K562 (cell line): Measurements from ENCODE around the gene KCNJ14. TPM values are rescaled to one million over a fixed set of nuclear protein-coding genes. Genes with fewer than 3 reads are reported as not detected.

Experiments used
- ATF4 ChIP-seq: fragments of 450-650 bp; formaldehyde crosslinking; IDR thresholded peaks from 2 replicates; pipeline ENCODE4 v1.4.0; 2022; ENCODE audit warnings: mild to moderate bottlenecking, moderate library complexity
- BCLAF1 ChIP-seq, 2 experiments: fragments of 450-650 bp in 1 of 2; IDR thresholded peaks; 2 replicates each; pipeline ENCODE4 v1.6.1; 2011 to 2017; ENCODE audit warnings: low read depth in 2 of 2, antibody characterized with exemption in 1 of 2, borderline replicate concordance in 1 of 2, low read length in 1 of 2, mild to moderate bottlenecking in 1 of 2, mixed read lengths in 1 of 2; ENCODE audit not compliant: control insufficient read depth in 1 of 2
- CBX3 ChIP-seq, 2 experiments: IDR thresholded peaks; 1 replicate in 1 of 2; 2 replicates in 1 of 2; pipeline ENCODE4 v1.6.1; 2012; ENCODE audit warnings: inconsistent platforms in 2 of 2, low read length in 2 of 2, borderline replicate concordance in 1 of 2, control low read depth in 1 of 2
- CHD1 ChIP-seq: fragments of 200-600 bp; sonication (generic); IDR thresholded peaks from one replicate; pipeline ENCODE4 v1.6.1; 2012; ENCODE audit warnings: mild to moderate bottlenecking, moderate library complexity, low read length, inconsistent platforms
- E2F6 ChIP-seq, 2 experiments: IDR thresholded peaks; 2 replicates each; pipeline ENCODE4 v1.6.1; 2011; ENCODE audit warnings: borderline replicate concordance in 1 of 2, control low read depth in 1 of 2, low read depth in 1 of 2, low read length in 1 of 2, mild to moderate bottlenecking in 1 of 2, mixed read lengths in 1 of 2, moderate library complexity in 1 of 2; ENCODE audit not compliant: insufficient read depth in 1 of 2, insufficient read length in 1 of 2, poor library complexity in 1 of 2, severe bottlenecking in 1 of 2; ENCODE audit errors: extremely low read depth in 1 of 2
- ETV1 ChIP-seq: fragments of 450-650 bp; conservative IDR thresholded peaks from 2 replicates; pipeline ENCODE4 v1.6.1; 2016; ENCODE audit warnings: missing genetic modification characterization, control low read depth, low read depth, missing compliant biosample characterization
- FOXK1 ChIP-seq: sonication (generic); formaldehyde crosslinking; IDR thresholded peaks from 2 replicates; pipeline ENCODE4 v1.8.0; 2022; ENCODE audit warnings: missing genetic modification reagents, mild to moderate bottlenecking, borderline replicate concordance
- FOXM1 ChIP-seq, 2 experiments: fragments of 450-650 bp in 1 of 2; sonication (generic) in 1 of 2; formaldehyde crosslinking in 1 of 2; IDR thresholded peaks; 2 replicates each; pipeline versions ENCODE4 v1.6.1 to v1.9.0; 2017 to 2022; ENCODE audit warnings: low read depth in 2 of 2, mild to moderate bottlenecking in 2 of 2, missing genetic modification reagents in 1 of 2, moderate library complexity in 1 of 2
- JUND ChIP-seq, 2 experiments: IDR thresholded peaks; 2 replicates in 1 of 2; 3 replicates in 1 of 2; pipeline ENCODE4 v1.6.1; 2011; ENCODE audit warnings: borderline replicate concordance in 2 of 2, low read depth in 2 of 2, low read length in 2 of 2, improper control_type of control experiment in 1 of 2, missing biosample characterization in 1 of 2, missing genetic modification characterization in 1 of 2, missing genetic modification reagents in 1 of 2
- KAT8 ChIP-seq: fragments of 450-650 bp; IDR thresholded peaks from 2 replicates; pipeline ENCODE4 v1.6.1; 2016; ENCODE audit warnings: low read depth, mild to moderate bottlenecking
- KLF16 ChIP-seq: IDR thresholded peaks from 2 replicates; pipeline ENCODE4 v1.6.1; 2016; ENCODE audit warnings: antibody characterized with exemption
- MCM7 ChIP-seq, 2 experiments: fragments of 450-650 bp; IDR thresholded peaks; 2 replicates each; pipeline ENCODE4 v1.6.1; 2016 to 2018
- NFE2 ChIP-seq: IDR thresholded peaks from 2 replicates; pipeline ENCODE4 v1.6.1; 2014; ENCODE audit warnings: antibody characterized with exemption, low read depth
- RBFOX2 ChIP-seq: fragments of 200-400 bp; formaldehyde crosslinking; IDR thresholded peaks from 2 replicates; pipeline ENCODE4 v1.6.1; 2017; ENCODE audit warnings: low read depth, mild to moderate bottlenecking, low read length, moderate library complexity
- SMARCA4 ChIP-seq: fragments of 450-650 bp; IDR thresholded peaks from 2 replicates; pipeline ENCODE4 v1.6.1; 2016
- XRCC4 ChIP-seq: IDR thresholded peaks from one replicate; pipeline ENCODE4 v1.6.1; 2011; ENCODE audit not compliant: insufficient read depth, insufficient read length; ENCODE audit errors: extremely low read depth
- ZNF239 ChIP-seq: fragments of 250-450 bp; sonication (Bioruptor Pico); IDR thresholded peaks from 2 replicates; pipeline ENCODE4 v1.4.0; 2020; ENCODE audit warnings: mild to moderate bottlenecking
- ZNF311 ChIP-seq: fragments of 250-450 bp; sonication (Bioruptor Pico); IDR thresholded peaks from 2 replicates; pipeline ENCODE4 v1.4.0; 2020; ENCODE audit warnings: mild to moderate bottlenecking, moderate library complexity
- ZNF586 ChIP-seq: fragments of 450-650 bp; formaldehyde crosslinking; conservative IDR thresholded peaks from 2 replicates; pipeline ENCODE4 v1.4.0; 2020; ENCODE audit warnings: mild to moderate bottlenecking, moderate library complexity
- ZNF668 ChIP-seq: fragments of 250-450 bp; sonication (Bioruptor Pico); IDR thresholded peaks from 2 replicates; pipeline ENCODE4 v1.8.0; 2022; ENCODE audit warnings: mild to moderate bottlenecking, inconsistent platforms
- ZNF76 ChIP-seq: fragments of 250-450 bp; sonication (Bioruptor Pico); IDR thresholded peaks from 2 replicates; pipeline ENCODE4 v1.4.0; 2020; ENCODE audit warnings: mild to moderate bottlenecking, moderate library complexity, borderline replicate concordance
- polyA plus RNA-seq, 8 experiments: library from polyadenylated mRNA; depleted of rRNA in 4 of 8; stranded (reverse) in 5 of 8; unstranded in 3 of 8; fragments of >200 nt; fragmentation: Nextera tagmentation in 2 of 8; fragmentation: Illumina TruSeq in 1 of 8; extraction: Ambion mirVana in 2 of 8; extraction: Trizol in 1 of 8; gene quantifications; 2 replicates each; pipeline versions ENCODE4 v1.2.1 to v1.2.3, GENCODE V29; 2011 to 2014; ENCODE audit warnings: inconsistent platforms in 1 of 8, missing spikeins in 1 of 8
- total RNA-seq, 7 experiments: library from RNA; depleted of rRNA in 6 of 7; stranded (reverse); fragments of >200 nt in 6 of 7; fragmentation: Illumina TruSeq in 2 of 7; extraction: Trizol in 2 of 7; gene quantifications; 2 replicates each; pipeline versions ENCODE4 v1.2.1 to v1.2.3, GENCODE V29; 2011 to 2021; ENCODE audit warnings: low replicate concordance in 1 of 7

The KCNJ14 gene
- total and polyA plus RNA-seq, 9 of the 15 experiments (the other 6 are each of a cell fraction or from before 2014, with no cell fraction given) = 0.15 to 1.6 (median 0.49) TPM

GRCh38 chr19:48506138-48506733, 50.9 kb downstream of the KCNJ14 start (continued):
- TF ChIP-seq BCLAF1 (IDR thresholded peaks at IDR 0.05; ENCODE audit: borderline replicate concordance in 1 of 2, control insufficient read depth in 1 of 2, low read depth in 2 of 2, low read length in 1 of 2) (no peak), KLF16 (0 out of 2 replicates have a peak, but pooled peaks have one; percentile 12), FOXK1 (CRISPR knock-in tag) (no peak), MCM7 (IDR thresholded peaks at IDR 0.05) (no peak), ZNF76 (CRISPR knock-in tag) (no peak), FOXM1 (IDR thresholded peaks at IDR 0.05; ENCODE audit: low read depth) (no peak), FOXM1 (CRISPR knock-in tag; IDR thresholded peaks at IDR 0.05; ENCODE audit: low read depth) (no peak), ZNF668 (CRISPR knock-in tag) (no peak), E2F6 (IDR thresholded peaks at IDR 0.05; ENCODE audit: borderline replicate concordance in 1 of 2, extremely low read depth in 1 of 2, insufficient read depth in 1 of 2, insufficient read length in 1 of 2, low read depth in 1 of 2, low read length in 1 of 2, poor library complexity in 1 of 2, severe bottlenecking in 1 of 2) (no peak), ZNF311 (CRISPR knock-in tag) (no peak), ETV1 (tag) (no peak), NFE2 (no peak), CBX3 (IDR thresholded peaks at IDR 0.05; ENCODE audit: borderline replicate concordance in 1 of 2, low read length in 2 of 2) (0 out of 3 replicates have a peak, but pooled peaks of 1 of the 2 experiments have one; percentile 54), ZNF586 (no peak), JUND (IDR thresholded peaks at IDR 0.05; ENCODE audit: borderline replicate concordance, low read depth, low read length) (peak; percentile 21; the same call in 1 of the 2 replicates), JUND (tag; IDR thresholded peaks at IDR 0.05; ENCODE audit: borderline replicate concordance, low read depth, low read length) (no peak), ATF4 (CRISPR knock-in tag) (no peak), RBFOX2 (no peak), KAT8 (no peak), ZNF239 (peak; percentile 96), XRCC4 (no peak), SMARCA4 (no peak), CHD1 (no peak)
